Activated T-cell treated with anti-CD3 and anti-CD28 coated beads, Interleukin-2, amount 50 U/mL, for 4 hours (primary cell): ENCODE measurements around the gene NAALADL2. TPM values are rescaled to one million over a fixed set of nuclear protein-coding genes. Genes with fewer than 3 reads are reported as not detected.

Source experiments
- ATAC-seq, 2 donors: fragments of 200-7000 bp; cut with Tn5 transposase; one replicate each; pipeline ENCODE4 v1.10.0; 2021
- DNase-seq: peaks from one replicate; pipeline ENCODE4 v3.0.0-alpha.2; 2020
- H3K27me3 Mint-ChIP-seq: one replicate; pipeline ENCODE4 v1.8.0; 2021; ENCODE audit warnings: low read depth, mixed read lengths
- H3K36me3 Mint-ChIP-seq: one replicate; pipeline ENCODE4 v1.8.0; 2022; ENCODE audit warnings: mixed read lengths; ENCODE audit not compliant: insufficient read depth
- H3K4me1 Mint-ChIP-seq: one replicate; pipeline ENCODE4 v1.8.0; 2021; ENCODE audit warnings: low read depth, mixed read lengths
- H3K4me3 Mint-ChIP-seq: one replicate; pipeline ENCODE4 v1.8.0; 2021; ENCODE audit warnings: mild to moderate bottlenecking, moderate library complexity, mixed read lengths
- H3K9me3 Mint-ChIP-seq: one replicate; pipeline ENCODE4 v1.8.0; 2021; ENCODE audit warnings: mixed read lengths
- total RNA-seq, 3 donors: library from RNA; stranded (reverse); gene quantifications; one replicate each; pipeline ENCODE4 v1.2.1, GENCODE V29; 2021

The NAALADL2 gene
- total RNA-seq, 3 donors from 2014 or later = 0.26 to 0.33 (median 0.33) TPM

GRCh38 chr3:175478301-175478700 lies 619.2 kb downstream of the NAALADL2 start:
- no peak for DNase-seq
- ATAC-seq = no peak
- no peaks in the 10 kb centered on the region for H3K27me3 Mint-ChIP-seq
- H3K4me1 Mint-ChIP-seq = no peaks in the 10 kb centered on the region
- H3K9me3 Mint-ChIP-seq = no peaks in the 10 kb centered on the region
- no peaks in the 10 kb centered on the region for H3K36me3 Mint-ChIP-seq
- H3K4me3 Mint-ChIP-seq = no peak overlapping the region

- Mint-ChIP-seq H3K4me3 (no peak overlapping the region), H3K9me3 (peaks cover 3% of the 10 kb centered on the region), H3K4me1 (no peaks in the 10 kb centered on the region), H3K27me3 (no peaks in the 10 kb centered on the region), H3K36me3 (no peaks in the 10 kb centered on the region)
- DNase-seq = no peak
- no peak for ATAC-seq
These were observed 620.0 kb downstream of the NAALADL2 start for GRCh38 chr3:175479175-175479574.

GRCh38 chr3:175479800-175480199 lies 620.7 kb downstream of the NAALADL2 start:
- Mint-ChIP-seq H3K4me1 (no peaks in the 10 kb centered on the region), H3K9me3 (peaks cover 3% of the 10 kb centered on the region), H3K27me3 (no peaks in the 10 kb centered on the region), H3K36me3 (no peaks in the 10 kb centered on the region), H3K4me3 (no peak overlapping the region)
- ATAC-seq = no peak
- DNase-seq = no peak

- no peaks in the 10 kb centered on the region for H3K27me3 Mint-ChIP-seq
- H3K9me3 Mint-ChIP-seq = peaks cover 3% of the 10 kb centered on the region
- H3K36me3 Mint-ChIP-seq = no peaks in the 10 kb centered on the region
- H3K4me1 Mint-ChIP-seq = no peaks in the 10 kb centered on the region
- DNase-seq (no peak), ATAC-seq (no peak)
- no peak overlapping the region for H3K4me3 Mint-ChIP-seq
These were observed 625.5 kb downstream of the NAALADL2 start for GRCh38 chr3:175484666-175485065.

GRCh38 chr3:175485436-175485835 lies 626.3 kb downstream of the NAALADL2 start:
- Mint-ChIP-seq H3K4me3 (no peak overlapping the region), H3K36me3 (no peaks in the 10 kb centered on the region), H3K9me3 (peaks cover 3% of the 10 kb centered on the region), H3K4me1 (no peaks in the 10 kb centered on the region), H3K27me3 (no peaks in the 10 kb centered on the region)
- ATAC-seq (no peak), DNase-seq (no peak)

- H3K4me3 Mint-ChIP-seq = no peak overlapping the region
- H3K9me3 Mint-ChIP-seq = peaks cover 4% of the 10 kb centered on the region
- no peaks in the 10 kb centered on the region for H3K36me3 Mint-ChIP-seq
- DNase-seq (no peak), ATAC-seq (no peak)
- no peaks in the 10 kb centered on the region for H3K4me1 Mint-ChIP-seq
- H3K27me3 Mint-ChIP-seq = no peaks in the 10 kb centered on the region
These were observed 627.1 kb downstream of the NAALADL2 start for GRCh38 chr3:175486255-175486654.

- ATAC-seq (no peak), DNase-seq (no peak)
- Mint-ChIP-seq H3K9me3 (peaks cover 5% of the 10 kb centered on the region), H3K27me3 (no peaks in the 10 kb centered on the region), H3K36me3 (no peaks in the 10 kb centered on the region), H3K4me1 (no peaks in the 10 kb centered on the region), H3K4me3 (no peak overlapping the region)
These were observed 630.3 kb downstream of the NAALADL2 start for GRCh38 chr3:175489406-175489805.

- Mint-ChIP-seq H3K36me3 (no peaks in the 10 kb centered on the region), H3K27me3 (no peaks in the 10 kb centered on the region), H3K4me1 (no peaks in the 10 kb centered on the region), H3K4me3 (no peak overlapping the region), H3K9me3 (peaks cover 5% of the 10 kb centered on the region)
- no peak for ATAC-seq
- DNase-seq = no peak
These were observed 634.2 kb downstream of the NAALADL2 start for GRCh38 chr3:175493301-175493700.

- peaks cover 5% of the 10 kb centered on the region for H3K9me3 Mint-ChIP-seq
- H3K4me1 Mint-ChIP-seq = no peaks in the 10 kb centered on the region
- DNase-seq = no peak
- no peak overlapping the region for H3K4me3 Mint-ChIP-seq
- no peaks in the 10 kb centered on the region for H3K36me3 Mint-ChIP-seq
- peak; percentile 51 to 54 for ATAC-seq
- H3K27me3 Mint-ChIP-seq = no peaks in the 10 kb centered on the region
These were observed 636.2 kb downstream of the NAALADL2 start for GRCh38 chr3:175495331-175495730.

GRCh38 chr3:175502155-175502554 lies 643.0 kb downstream of the NAALADL2 start:
- Mint-ChIP-seq H3K36me3 (no peaks in the 10 kb centered on the region), H3K4me1 (no peaks in the 10 kb centered on the region), H3K27me3 (no peaks in the 10 kb centered on the region), H3K9me3 (peaks cover 23% of the 10 kb centered on the region), H3K4me3 (no peak overlapping the region)
- DNase-seq (no peak), ATAC-seq (no peak)

GRCh38 chr3:175511219-175511785 lies 652.2 kb downstream of the NAALADL2 start:
- H3K9me3 Mint-ChIP-seq = peaks cover 11% of the 10 kb centered on the region
- H3K36me3 Mint-ChIP-seq = no peaks in the 10 kb centered on the region
- no peak overlapping the region for H3K4me3 Mint-ChIP-seq
- DNase-seq (no peak), ATAC-seq (no peak)
- H3K4me1 Mint-ChIP-seq = no peaks in the 10 kb centered on the region
- no peaks in the 10 kb centered on the region for H3K27me3 Mint-ChIP-seq

- no peaks in the 10 kb centered on the region for H3K27me3 Mint-ChIP-seq
- ATAC-seq (no peak), DNase-seq (no peak)
- peaks cover 9% of the 10 kb centered on the region for H3K9me3 Mint-ChIP-seq
- no peaks in the 10 kb centered on the region for H3K36me3 Mint-ChIP-seq
- H3K4me3 Mint-ChIP-seq = no peak overlapping the region
- no peaks in the 10 kb centered on the region for H3K4me1 Mint-ChIP-seq
These were observed 653.6 kb downstream of the NAALADL2 start for GRCh38 chr3:175512700-175513099.

GRCh38 chr3:175518459-175518858 lies 659.3 kb downstream of the NAALADL2 start:
- Mint-ChIP-seq H3K27me3 (no peaks in the 10 kb centered on the region), H3K4me3 (no peak overlapping the region), H3K36me3 (no peaks in the 10 kb centered on the region), H3K4me1 (no peaks in the 10 kb centered on the region), H3K9me3 (peaks cover 7% of the 10 kb centered on the region)
- DNase-seq (no peak), ATAC-seq (no peak)

- no peaks in the 10 kb centered on the region for H3K27me3 Mint-ChIP-seq
- ATAC-seq = no peak
These were observed 662.3 kb downstream of the NAALADL2 start for GRCh38 chr3:175521406-175521805.

GRCh38 chr3:175526191-175526590 lies 667.1 kb downstream of the NAALADL2 start:
- ATAC-seq (no peak), DNase-seq (no peak)
- Mint-ChIP-seq H3K9me3 (peaks cover 3% of the 10 kb centered on the region), H3K36me3 (no peaks in the 10 kb centered on the region), H3K4me1 (peaks cover 1% of the 10 kb centered on the region), H3K27me3 (no peaks in the 10 kb centered on the region), H3K4me3 (no peak overlapping the region)

More at GRCh38 chr3:175521406-175521805, 662.3 kb downstream of the NAALADL2 start:
- DNase-seq = no peak
- H3K9me3 Mint-ChIP-seq = peaks cover 7% of the 10 kb centered on the region
- H3K4me1 Mint-ChIP-seq = no peaks in the 10 kb centered on the region
- no peaks in the 10 kb centered on the region for H3K36me3 Mint-ChIP-seq
- H3K4me3 Mint-ChIP-seq = no peak overlapping the region
